HG02973 (cell line): Measurements from ENCODE around the gene BDKRB1.
"Not testable (repeated sequence)": the region's sequence is repeated elsewhere in the genome, so short reads cannot be mapped to it uniquely, and the experiment has no call there.

Source experiments
- ATAC-seq: cut with Tn5 transposase; IDR thresholded peaks from one replicate; pipeline ENCODE4 v1.9.1; 2021; ENCODE audit warnings: moderate library complexity; ENCODE audit not compliant: unreplicated experiment

Gene BDKRB1

GRCh38 chr14:96232506-96232905 lies 23.5 kb upstream of the BDKRB1 start:
- ATAC-seq: no peak

- no peak for ATAC-seq
Measured at GRCh38 chr14:96233661-96234060, 22.3 kb upstream of the BDKRB1 start.

- ATAC-seq: no peak
Measured at GRCh38 chr14:96235426-96235825, 20.6 kb upstream of the BDKRB1 start.

- ATAC-seq: no peak
Measured at GRCh38 chr14:96237641-96238040, 18.4 kb upstream of the BDKRB1 start.

GRCh38 chr14:96238676-96239265 lies 17.2 kb upstream of the BDKRB1 start:
- ATAC-seq: no peak

GRCh38 chr14:96239711-96240141 lies 16.3 kb upstream of the BDKRB1 start:
- no peak for ATAC-seq

GRCh38 chr14:96240641-96241040 lies 15.4 kb upstream of the BDKRB1 start:
- ATAC-seq: no peak

- no peak for ATAC-seq
Measured at GRCh38 chr14:96242126-96242525, 13.9 kb upstream of the BDKRB1 start.

- ATAC-seq: no peak
Measured at GRCh38 chr14:96243785-96244184, 12.2 kb upstream of the BDKRB1 start.

GRCh38 chr14:96245074-96245473 lies 10.9 kb upstream of the BDKRB1 start:
- not testable (repeated sequence) for ATAC-seq

- ATAC-seq: no peak
Measured at GRCh38 chr14:96245710-96246538, 10.1 kb upstream of the BDKRB1 start.

- no peak for ATAC-seq
Measured at GRCh38 chr14:96246539-96246847, 9.5 kb upstream of the BDKRB1 start.

- ATAC-seq: no peak
Measured at GRCh38 chr14:96247031-96247430, 9.0 kb upstream of the BDKRB1 start.

- no peak for ATAC-seq
Measured at GRCh38 chr14:96249029-96249428, 7.0 kb upstream of the BDKRB1 start.

GRCh38 chr14:96250485-96250884 lies 5.5 kb upstream of the BDKRB1 start:
- no peak for ATAC-seq

GRCh38 chr14:96251656-96252155 lies 4.3 kb upstream of the BDKRB1 start:
- ATAC-seq: no peak

GRCh38 chr14:96252323-96252998 lies 3.5 kb upstream of the BDKRB1 start:
- ATAC-seq: no peak

- ATAC-seq: no peak
Measured at GRCh38 chr14:96252999-96253539, 2.9 kb upstream of the BDKRB1 start.

GRCh38 chr14:96254687-96255086 lies 1.3 kb upstream of the BDKRB1 start:
- no peak for ATAC-seq

GRCh38 chr14:96256407-96256806 lies 397 bp downstream of the BDKRB1 start:
- ATAC-seq: no peak

- no peak for ATAC-seq
Measured at GRCh38 chr14:96257056-96257455, 1.0 kb downstream of the BDKRB1 start.

- ATAC-seq: no peak
Measured at GRCh38 chr14:96257900-96258299, 1.9 kb downstream of the BDKRB1 start.
